Astrocyte (in vitro differentiated cells and primary cell): ENCODE data around the gene F5.

ENCODE experiments used
- CTCF ChIP-seq: IDR thresholded peaks from 2 replicates; pipeline ENCODE4 v1.5.1; 2011; ENCODE audit warnings: low read depth, mild to moderate bottlenecking, inconsistent platforms, low read length, moderate library complexity; ENCODE audit not compliant: insufficient read depth
- EZH2 ChIP-seq: IDR thresholded peaks from 2 replicates; pipeline ENCODE4 v1.6.1; 2012; ENCODE audit warnings: mild to moderate bottlenecking, low read length, inconsistent platforms; ENCODE audit not compliant: insufficient read depth

GRCh38 chr1:169565335-169566271, 20.7 kb downstream of the F5 start:
- TF ChIP-seq CTCF (no peak), EZH2 (no peak)
